Neural cell (in vitro differentiated cells): ENCODE results near the gene ADRA1B.
"Not testable (repeated sequence)": the region's sequence is repeated elsewhere in the genome, so short reads cannot be mapped to it uniquely, and the experiment has no call there.

Experiments
- EP300 ChIP-seq: fragments of 450-650 bp; conservative IDR thresholded peaks from 2 replicates; pipeline ENCODE4 v1.6.1; 2014; ENCODE audit warnings: antibody characterized with exemption, mild to moderate bottlenecking, moderate library complexity; ENCODE audit not compliant: poor library complexity, severe bottlenecking
- EZH2 ChIP-seq: fragments of 200-600, 300-800 bp; shearing (Covaris generic), sonication (generic); IDR thresholded peaks from 2 replicates; pipeline ENCODE4 v1.6.1; 2014; ENCODE audit warnings: antibody characterized with exemption, low read length, borderline replicate concordance, mild to moderate bottlenecking; ENCODE audit not compliant: insufficient read depth, poor library complexity, severe bottlenecking
- MXI1 ChIP-seq: fragments of 450-650 bp; conservative IDR thresholded peaks from 2 replicates; pipeline ENCODE4 v1.6.1; 2014; ENCODE audit warnings: antibody characterized with exemption, mild to moderate bottlenecking; ENCODE audit not compliant: poor library complexity, severe bottlenecking
- POLR2AphosphoS5 ChIP-seq: IDR thresholded peaks from 2 replicates; pipeline ENCODE4 v1.6.1; 2012
- RAD21 ChIP-seq: fragments of 450-650 bp; conservative IDR thresholded peaks from 2 replicates; pipeline ENCODE4 v1.6.1; 2014; ENCODE audit warnings: antibody characterized with exemption, mild to moderate bottlenecking, moderate library complexity
- TF ChIP-seq, protein P1 (sequence below): fragments of 450-650 bp; IDR thresholded peaks from 2 replicates; pipeline ENCODE4 v1.5.1; 2014; ENCODE audit warnings: antibody characterized with exemption, mild to moderate bottlenecking, moderate library complexity; ENCODE audit not compliant: poor library complexity, severe bottlenecking
- TF ChIP-seq, protein P2 (sequence below): IDR thresholded peaks from 2 replicates; pipeline ENCODE4 v1.6.1; 2012; ENCODE audit warnings: borderline replicate concordance

DNA sequence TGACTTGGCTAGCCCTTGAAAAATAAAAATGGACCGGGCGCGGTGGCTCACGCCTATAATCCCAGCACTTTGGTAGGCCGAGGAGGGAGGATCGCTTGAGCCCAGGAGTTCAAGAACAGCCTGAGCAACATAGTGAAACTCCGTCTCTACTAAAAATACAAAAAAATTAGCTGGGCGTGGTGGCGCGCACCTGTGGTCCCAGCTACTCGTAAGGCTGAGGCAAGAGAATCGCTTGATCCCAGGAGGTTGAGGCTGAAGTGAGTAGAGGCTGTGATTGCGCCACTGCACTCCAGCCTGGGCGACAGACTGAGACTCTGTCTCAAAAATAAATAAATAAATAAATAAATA lies 92.2 kb downstream of the ADRA1B start:
- TF ChIP-seq, protein P1, sequence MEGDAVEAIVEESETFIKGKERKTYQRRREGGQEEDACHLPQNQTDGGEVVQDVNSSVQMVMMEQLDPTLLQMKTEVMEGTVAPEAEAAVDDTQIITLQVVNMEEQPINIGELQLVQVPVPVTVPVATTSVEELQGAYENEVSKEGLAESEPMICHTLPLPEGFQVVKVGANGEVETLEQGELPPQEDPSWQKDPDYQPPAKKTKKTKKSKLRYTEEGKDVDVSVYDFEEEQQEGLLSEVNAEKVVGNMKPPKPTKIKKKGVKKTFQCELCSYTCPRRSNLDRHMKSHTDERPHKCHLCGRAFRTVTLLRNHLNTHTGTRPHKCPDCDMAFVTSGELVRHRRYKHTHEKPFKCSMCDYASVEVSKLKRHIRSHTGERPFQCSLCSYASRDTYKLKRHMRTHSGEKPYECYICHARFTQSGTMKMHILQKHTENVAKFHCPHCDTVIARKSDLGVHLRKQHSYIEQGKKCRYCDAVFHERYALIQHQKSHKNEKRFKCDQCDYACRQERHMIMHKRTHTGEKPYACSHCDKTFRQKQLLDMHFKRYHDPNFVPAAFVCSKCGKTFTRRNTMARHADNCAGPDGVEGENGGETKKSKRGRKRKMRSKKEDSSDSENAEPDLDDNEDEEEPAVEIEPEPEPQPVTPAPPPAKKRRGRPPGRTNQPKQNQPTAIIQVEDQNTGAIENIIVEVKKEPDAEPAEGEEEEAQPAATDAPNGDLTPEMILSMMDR: not testable (repeated sequence)
- not testable (repeated sequence) for TF ChIP-seq EZH2, MXI1, POLR2AphosphoS5, EP300, RAD21
- TF ChIP-seq, protein P2, sequence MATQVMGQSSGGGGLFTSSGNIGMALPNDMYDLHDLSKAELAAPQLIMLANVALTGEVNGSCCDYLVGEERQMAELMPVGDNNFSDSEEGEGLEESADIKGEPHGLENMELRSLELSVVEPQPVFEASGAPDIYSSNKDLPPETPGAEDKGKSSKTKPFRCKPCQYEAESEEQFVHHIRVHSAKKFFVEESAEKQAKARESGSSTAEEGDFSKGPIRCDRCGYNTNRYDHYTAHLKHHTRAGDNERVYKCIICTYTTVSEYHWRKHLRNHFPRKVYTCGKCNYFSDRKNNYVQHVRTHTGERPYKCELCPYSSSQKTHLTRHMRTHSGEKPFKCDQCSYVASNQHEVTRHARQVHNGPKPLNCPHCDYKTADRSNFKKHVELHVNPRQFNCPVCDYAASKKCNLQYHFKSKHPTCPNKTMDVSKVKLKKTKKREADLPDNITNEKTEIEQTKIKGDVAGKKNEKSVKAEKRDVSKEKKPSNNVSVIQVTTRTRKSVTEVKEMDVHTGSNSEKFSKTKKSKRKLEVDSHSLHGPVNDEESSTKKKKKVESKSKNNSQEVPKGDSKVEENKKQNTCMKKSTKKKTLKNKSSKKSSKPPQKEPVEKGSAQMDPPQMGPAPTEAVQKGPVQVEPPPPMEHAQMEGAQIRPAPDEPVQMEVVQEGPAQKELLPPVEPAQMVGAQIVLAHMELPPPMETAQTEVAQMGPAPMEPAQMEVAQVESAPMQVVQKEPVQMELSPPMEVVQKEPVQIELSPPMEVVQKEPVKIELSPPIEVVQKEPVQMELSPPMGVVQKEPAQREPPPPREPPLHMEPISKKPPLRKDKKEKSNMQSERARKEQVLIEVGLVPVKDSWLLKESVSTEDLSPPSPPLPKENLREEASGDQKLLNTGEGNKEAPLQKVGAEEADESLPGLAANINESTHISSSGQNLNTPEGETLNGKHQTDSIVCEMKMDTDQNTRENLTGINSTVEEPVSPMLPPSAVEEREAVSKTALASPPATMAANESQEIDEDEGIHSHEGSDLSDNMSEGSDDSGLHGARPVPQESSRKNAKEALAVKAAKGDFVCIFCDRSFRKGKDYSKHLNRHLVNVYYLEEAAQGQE: not testable (repeated sequence)
